LNCAP (cell line): ENCODE data around the gene GPS2.

Source experiments
- CTCF ChIP-seq: fragments of 450-650 bp; IDR thresholded peaks from 2 replicates; pipeline ENCODE4 v1.5.1; 2017; ENCODE audit warnings: mild to moderate bottlenecking

The GPS2 gene

DNA sequence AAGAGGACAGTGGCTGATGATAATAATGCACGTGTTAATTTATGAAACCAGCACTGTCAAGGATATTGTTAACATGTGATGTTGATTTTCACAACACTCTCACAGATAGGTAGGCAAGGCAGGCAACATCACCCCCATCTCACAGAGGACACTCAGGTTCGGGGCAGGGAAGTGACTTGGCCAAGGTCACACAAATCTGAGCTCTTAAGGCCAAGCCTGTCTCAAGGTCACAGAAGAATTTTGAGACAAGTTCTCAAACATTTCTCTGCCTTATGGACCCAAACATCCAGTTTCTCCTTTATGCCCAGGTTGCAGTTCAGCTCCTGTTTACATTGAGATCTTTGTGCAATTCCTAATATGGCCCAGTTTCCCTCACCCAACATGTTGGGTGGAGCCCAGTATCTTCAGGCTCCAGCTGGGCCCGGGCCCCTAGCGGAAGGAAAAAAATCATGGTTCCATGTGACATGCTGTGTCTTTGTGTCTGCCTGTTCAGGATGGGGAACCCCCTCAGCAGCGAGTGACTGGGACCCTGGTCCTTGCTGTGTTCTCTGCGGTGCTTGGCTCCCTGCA, 32.3 kb downstream of the GPS2 start:
- TF ChIP-seq CTCF: no peak

DNA sequence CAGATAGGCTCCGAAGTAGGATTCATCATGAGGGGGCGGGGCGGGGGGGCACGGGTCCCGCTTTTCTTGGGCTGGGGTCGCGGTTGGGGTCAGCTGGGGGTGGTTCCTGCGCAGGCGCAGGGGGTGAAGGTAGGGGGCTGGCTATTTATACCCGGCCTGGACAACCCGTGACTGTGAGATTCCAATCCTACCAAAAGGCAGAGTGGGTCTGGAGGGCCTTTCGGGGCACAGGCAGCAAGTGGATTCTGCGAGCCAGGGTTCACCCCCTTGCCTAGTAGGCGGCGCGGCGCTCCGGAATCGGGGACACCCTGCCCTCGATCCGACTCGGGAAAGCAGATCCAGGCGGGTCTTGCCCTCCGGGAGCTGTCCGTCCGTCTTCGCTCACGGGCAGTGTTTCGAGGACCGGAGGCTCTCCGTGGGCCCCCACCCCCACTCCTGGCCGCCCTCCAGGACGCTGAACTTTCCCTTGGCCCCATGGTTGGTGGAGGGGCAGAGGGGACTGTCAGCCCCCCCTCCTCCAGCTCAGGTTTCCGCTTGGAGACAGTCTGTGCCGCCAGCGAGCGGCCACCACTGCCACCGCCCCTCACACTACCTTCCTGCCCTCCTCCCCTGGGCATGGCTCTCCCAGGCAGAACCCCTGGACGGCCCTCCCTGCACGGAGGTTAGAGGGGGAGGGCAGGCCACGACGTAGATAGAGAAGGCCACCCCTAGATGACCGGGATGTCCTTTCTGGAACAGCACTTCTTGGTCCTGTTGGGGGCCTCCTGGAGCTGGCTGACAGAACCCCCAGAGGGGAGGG, 33.0 kb downstream of the GPS2 start:
- TF ChIP-seq CTCF: no peak

DNA sequence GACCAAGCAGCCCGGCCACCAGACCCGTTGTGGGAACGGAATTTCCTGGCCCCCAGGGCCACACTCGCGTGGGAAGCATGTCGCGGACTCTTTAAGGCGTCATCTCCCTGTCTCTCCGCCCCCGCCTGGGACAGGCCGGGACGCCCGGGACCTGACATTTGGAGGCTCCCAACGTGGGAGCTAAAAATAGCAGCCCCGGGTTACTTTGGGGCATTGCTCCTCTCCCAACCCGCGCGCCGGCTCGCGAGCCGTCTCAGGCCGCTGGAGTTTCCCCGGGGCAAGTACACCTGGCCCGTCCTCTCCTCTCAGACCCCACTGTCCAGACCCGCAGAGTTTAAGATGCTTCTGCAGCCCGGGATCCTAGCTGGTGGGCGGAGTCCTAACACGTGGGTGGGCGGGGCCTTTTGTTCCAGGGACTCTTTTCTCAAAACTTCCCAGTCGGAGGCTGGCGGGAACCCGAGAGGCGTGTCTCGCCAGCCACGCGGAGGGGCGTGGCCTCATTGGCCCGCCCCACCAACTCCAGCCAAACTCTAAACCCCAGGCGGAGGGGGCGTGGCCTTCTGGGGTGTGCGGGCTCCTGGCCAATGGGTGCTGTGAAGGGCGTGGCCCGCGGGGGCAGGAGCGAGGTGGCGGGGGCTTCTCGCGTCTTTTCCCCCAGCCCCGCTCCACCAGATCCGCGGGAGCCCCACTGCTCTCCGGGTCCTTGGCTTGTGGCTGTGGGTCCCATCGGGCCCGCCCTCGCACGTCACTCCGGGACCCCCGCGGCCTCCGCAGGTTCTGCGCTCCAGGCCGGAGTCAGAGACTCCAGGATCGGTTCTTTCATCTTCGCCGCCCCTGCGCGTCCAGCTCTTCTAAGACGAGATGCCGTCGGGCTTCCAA, 33.8 kb downstream of the GPS2 start, which contains the start of gene SLC2A4:
Gene SLC2A4 (plus strand): TSS at position 645 of the 879 bp plus-strand sequence. CDS start 217 bp downstream, at position 862.
- no peak for TF ChIP-seq CTCF

DNA sequence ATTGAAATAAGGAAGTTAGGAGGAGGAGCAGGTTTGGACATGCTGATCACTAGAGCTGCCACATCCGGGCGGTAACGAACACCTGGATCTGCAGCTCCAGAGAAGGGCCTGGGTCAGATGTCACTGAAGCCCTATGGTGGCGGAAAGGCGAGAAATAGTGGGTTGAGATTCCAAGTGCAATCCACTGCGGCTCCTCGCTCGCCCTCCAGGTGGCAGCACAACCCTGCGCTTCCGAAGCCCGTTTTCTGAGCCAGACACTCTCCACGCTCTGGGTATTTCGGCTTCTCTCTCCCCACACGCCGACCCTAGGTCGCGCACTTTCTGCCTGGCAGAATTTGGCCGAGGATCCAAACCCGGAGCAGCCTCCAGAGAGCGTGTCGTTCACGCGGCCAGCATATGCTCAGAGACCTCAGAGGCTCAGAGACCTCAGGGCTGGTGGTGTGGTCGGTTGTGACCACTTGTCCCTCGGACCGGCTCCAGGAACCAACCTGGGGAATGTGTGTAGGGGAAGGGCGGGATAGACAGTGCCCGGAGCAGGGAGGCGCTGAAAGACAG, 34.6 kb downstream of the GPS2 start:
- peak; percentile 94 for TF ChIP-seq CTCF

- TF ChIP-seq CTCF: no peak
These were observed 35.7 kb downstream of the GPS2 start for GRCh38 chr17:7279448-7279847.

- TF ChIP-seq CTCF: no peak
These were observed 48.4 kb downstream of the GPS2 start for GRCh38 chr17:7266784-7267183.

- TF ChIP-seq CTCF: no peak
These were observed 51.4 kb downstream of the GPS2 start for GRCh38 chr17:7263801-7264078.
